ENCODE data around the gene UBE2J2. TPM values are rescaled to one million over a fixed set of nuclear protein-coding genes. Genes with fewer than 3 reads are reported as not detected.

The UBE2J2 gene
- total RNA-seq, 1 experiment from 2014 or later = 54.2 TPM

- no peak overlapping the region for H3K4me2 ChIP-seq
- peaks cover 76% of the 10 kb centered on the region for H3K79me2 ChIP-seq (ENCODE audit: low read depth)
- H3K4me3 ChIP-seq = no peak overlapping the region
- no peaks in the 10 kb centered on the region for H3K9me2 ChIP-seq (ENCODE audit: insufficient read depth)
- no TSS peak for BruUV-seq (replicated peaks)
- H3F3A ChIP-seq (ENCODE audit: insufficient read depth, low read depth) = peaks cover 48% of the 10 kb centered on the region
- no peak for TF ChIP-seq CTCF (conservative IDR thresholded peaks at IDR 0.05)
- no peak for TF ChIP-seq EZH2 (IDR thresholded peaks at IDR 0.05; ENCODE audit: low read depth)
- CTCF ChIA-PET = no interaction called here
- H3K4me1 ChIP-seq (replicated peaks; ENCODE audit: insufficient read depth) = peaks cover 32% of the 10 kb centered on the region
- no peaks in the 10 kb centered on the region for H3K27me3 ChIP-seq (ENCODE audit: insufficient read depth, low read depth)
- no peaks in the 10 kb centered on the region for H3K36me3 ChIP-seq (ENCODE audit: low read depth)
- intact Hi-C loops (cut with micrococcal nuclease; ENCODE audit: unreplicated experiment) = no loop called here
- no peaks in the 10 kb centered on the region for H3K9me3 ChIP-seq (ENCODE audit: insufficient read depth, low read depth)
- POLR2A ChIA-PET (ENCODE audit: unreplicated experiment) = no interaction called here
- DNase-seq = no peak
- H3K27ac ChIP-seq = no peak overlapping the region
- H4K20me1 ChIP-seq (ENCODE audit: insufficient read depth) = peaks cover 56% of the 10 kb centered on the region
- no peak overlapping the region for H2AFZ ChIP-seq
These were observed 47.8 kb upstream of the UBE2J2 start for GRCh38 chr1:1321477-1321876.

GRCh38 chr1:1320666-1321448 lies 47.2 kb upstream of the UBE2J2 start:
- DNase-seq = no peak
- Histone ChIP-seq H3K27ac (no peak overlapping the region), H3K9me3 (ENCODE audit: insufficient read depth, low read depth) (no peaks in the 10 kb centered on the region), H4K20me1 (ENCODE audit: insufficient read depth) (peaks cover 59% of the 10 kb centered on the region), H3F3A (ENCODE audit: insufficient read depth, low read depth) (peaks cover 47% of the 10 kb centered on the region), H3K36me3 (ENCODE audit: low read depth) (0 out of 2 replicates have a peak, but pooled peaks cover 5% of the 10 kb centered on the region), H3K4me1 (replicated peaks; ENCODE audit: insufficient read depth) (peaks cover 26% of the 10 kb centered on the region), H3K79me2 (ENCODE audit: low read depth) (peaks cover 76% of the 10 kb centered on the region), H3K4me3 (no peak overlapping the region), H2AFZ (no peak overlapping the region), H3K9me2 (ENCODE audit: insufficient read depth) (no peaks in the 10 kb centered on the region), H3K27me3 (ENCODE audit: insufficient read depth, low read depth) (no peaks in the 10 kb centered on the region), H3K4me2 (no peak overlapping the region)
- intact Hi-C loops (cut with micrococcal nuclease; ENCODE audit: unreplicated experiment) = no loop called here
- POLR2A ChIA-PET (ENCODE audit: unreplicated experiment) = no interaction called here
- no peak for TF ChIP-seq EZH2 (IDR thresholded peaks at IDR 0.05; ENCODE audit: low read depth)
- no peak for TF ChIP-seq CTCF (conservative IDR thresholded peaks at IDR 0.05)
- BruUV-seq (replicated peaks) = no TSS peak
- CTCF ChIA-PET = no interaction called here

- no peaks in the 10 kb centered on the region for H3K27me3 ChIP-seq (ENCODE audit: insufficient read depth, low read depth)
These were observed 45.9 kb upstream of the UBE2J2 start for GRCh38 chr1:1319646-1319941.

More at GRCh38 chr1:1319646-1319941, 45.9 kb upstream of the UBE2J2 start:
- Histone ChIP-seq H2AFZ (no peak overlapping the region), H3K79me2 (ENCODE audit: low read depth) (peaks cover 73% of the 10 kb centered on the region), H3K36me3 (ENCODE audit: low read depth) (0 out of 2 replicates have a peak, but pooled peaks cover 5% of the 10 kb centered on the region), H3K4me1 (replicated peaks; ENCODE audit: insufficient read depth) (peaks cover 23% of the 10 kb centered on the region), H3K9me3 (ENCODE audit: insufficient read depth, low read depth) (no peaks in the 10 kb centered on the region), H3K27ac (no peak overlapping the region), H3K9me2 (ENCODE audit: insufficient read depth) (no peaks in the 10 kb centered on the region), H3F3A (ENCODE audit: insufficient read depth, low read depth) (peaks cover 43% of the 10 kb centered on the region), H3K4me2 (no peak overlapping the region), H3K4me3 (no peak overlapping the region), H4K20me1 (ENCODE audit: insufficient read depth) (peaks cover 59% of the 10 kb centered on the region)
- intact Hi-C loops (cut with micrococcal nuclease; ENCODE audit: unreplicated experiment) = no loop called here
- DNase-seq = no peak
- TF ChIP-seq CTCF (conservative IDR thresholded peaks at IDR 0.05) = no peak
- no peak for TF ChIP-seq EZH2 (IDR thresholded peaks at IDR 0.05; ENCODE audit: low read depth)
- CTCF ChIA-PET = no interaction called here
- BruUV-seq (replicated peaks) = no TSS peak
- POLR2A ChIA-PET (ENCODE audit: unreplicated experiment) = no interaction called here

Measured in PC-9 (cell line).